GM21526 (cell line): ENCODE results near the gene SH2D4B.
"Not testable (repeated sequence)": the region's sequence is repeated elsewhere in the genome, so short reads cannot be mapped to it uniquely, and the experiment has no call there.

Experiments
- ATAC-seq: cut with Tn5 transposase; IDR thresholded peaks from one replicate; pipeline ENCODE4 v1.9.1; 2021; ENCODE audit warnings: moderate library complexity; ENCODE audit not compliant: unreplicated experiment, low FRiP score

The SH2D4B gene

DNA sequence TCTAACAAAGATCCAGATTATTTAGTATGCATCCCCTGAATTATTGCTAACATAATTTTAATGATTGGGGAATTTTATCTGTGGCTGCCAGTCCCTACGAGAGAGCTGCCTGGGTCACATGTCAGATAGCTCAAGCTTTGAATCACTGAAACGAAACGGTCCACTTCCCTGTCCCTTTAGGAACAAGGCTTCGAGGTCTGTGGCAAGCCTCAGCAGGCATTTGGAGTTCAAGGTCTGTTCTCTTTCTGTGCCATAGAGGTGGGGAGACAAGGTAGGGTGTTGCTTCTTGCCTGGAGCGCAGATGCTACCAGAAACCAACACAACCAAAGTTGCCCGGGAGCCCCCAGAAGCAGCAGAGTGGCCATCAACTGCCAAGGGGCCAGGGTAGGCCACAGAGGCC lies 13.9 kb upstream of the SH2D4B start:
- ATAC-seq, result no peak

DNA sequence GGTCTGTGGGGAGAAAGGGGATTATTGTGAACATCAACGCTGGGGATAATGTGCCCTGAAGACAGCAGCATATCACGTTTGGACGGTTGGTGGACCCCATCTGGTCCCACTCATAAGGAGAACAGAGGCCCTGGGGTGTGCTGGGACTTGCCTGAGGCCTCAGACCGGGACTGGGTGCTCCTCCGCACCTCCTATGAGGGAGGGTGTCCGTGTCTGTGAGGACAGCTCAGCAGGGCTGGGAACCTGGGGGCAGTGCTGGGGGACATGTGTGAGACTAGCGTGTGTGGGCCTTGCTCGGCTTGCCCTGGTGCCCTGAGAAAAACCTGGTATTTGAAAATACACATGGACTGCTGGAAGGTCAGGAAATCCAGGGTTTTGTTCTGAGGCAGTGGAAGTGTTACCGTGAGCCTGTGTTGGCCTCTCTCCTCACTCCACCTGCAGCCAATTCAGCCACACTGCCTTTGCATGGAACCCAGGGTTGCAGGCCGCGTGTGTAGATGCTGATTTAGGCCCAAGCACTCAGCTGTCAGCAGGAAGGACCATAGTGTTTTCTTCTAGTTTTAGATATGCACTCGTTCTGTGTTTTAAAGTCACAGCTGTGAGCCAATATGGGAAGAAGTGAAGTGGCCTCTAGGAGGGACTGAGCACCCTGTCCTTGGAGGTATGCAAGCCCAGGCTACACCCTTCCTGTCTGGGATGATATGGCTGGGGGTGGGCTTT lies 13.4 kb upstream of the SH2D4B start:
- no peak for ATAC-seq

DNA sequence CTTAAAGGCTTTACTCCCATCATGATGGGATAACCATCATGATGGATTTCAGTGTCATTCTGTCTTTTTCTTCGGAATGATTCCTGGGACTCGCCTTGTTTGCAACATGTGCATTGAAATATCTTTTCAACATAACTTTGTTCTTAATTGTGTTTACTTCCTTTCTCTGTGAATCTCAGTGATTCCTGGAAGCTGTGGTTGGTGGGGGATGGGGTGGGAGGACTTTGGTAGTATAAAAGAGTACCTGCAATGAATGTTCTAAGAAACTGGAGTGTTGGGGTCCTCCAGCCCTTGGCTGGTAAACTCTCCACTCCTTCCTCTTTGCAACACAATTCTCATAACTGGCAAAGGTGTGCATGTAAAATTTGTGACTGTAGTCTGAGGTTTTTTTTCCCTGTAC lies 11.5 kb upstream of the SH2D4B start:
- no peak for ATAC-seq

DNA sequence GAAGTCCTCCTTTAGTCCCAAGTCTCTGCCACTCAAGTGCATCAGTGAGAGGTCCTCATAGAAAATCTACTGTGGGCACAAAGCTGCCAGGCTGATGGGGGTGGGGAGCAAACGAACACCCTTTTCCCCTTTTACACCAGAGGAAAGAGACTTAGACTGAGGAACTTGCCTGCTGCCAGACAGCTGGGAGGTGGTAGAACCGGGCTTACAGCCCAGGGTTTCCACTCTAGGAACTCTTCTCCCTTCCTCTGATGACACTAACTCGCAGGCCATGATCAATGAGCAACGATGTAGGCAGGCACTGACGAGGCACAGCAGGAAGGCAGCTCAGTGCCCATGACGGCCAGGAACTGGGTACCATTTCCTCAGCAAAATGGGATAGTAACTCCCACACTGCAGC lies 11.0 kb upstream of the SH2D4B start:
- ATAC-seq, result no peak

DNA sequence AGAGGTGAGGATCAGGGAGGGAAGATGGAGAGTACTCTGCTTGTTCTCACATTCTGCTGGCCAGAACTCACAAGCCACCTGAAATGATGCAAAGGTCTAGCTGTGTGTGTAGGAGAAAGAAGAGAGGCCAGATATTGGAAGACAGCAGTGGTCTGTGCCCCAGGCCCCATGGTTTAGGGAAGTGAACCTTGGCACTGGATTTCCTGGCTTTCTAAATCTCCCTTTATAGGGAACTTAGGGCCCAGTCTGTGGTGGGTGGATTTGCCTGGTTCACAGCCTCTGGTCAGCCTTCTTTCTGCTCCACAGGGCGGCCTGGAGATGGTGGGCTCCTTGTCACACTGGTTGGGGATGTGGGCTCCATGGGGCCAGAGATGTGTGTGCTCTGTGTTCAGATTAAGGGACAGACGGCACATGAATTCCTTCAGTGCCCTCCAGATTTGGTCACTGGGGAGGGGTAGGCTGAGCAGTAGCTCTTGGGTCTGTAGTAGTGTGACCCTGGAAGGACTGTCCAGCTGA lies 9.5 kb upstream of the SH2D4B start:
- ATAC-seq, result no peak

DNA sequence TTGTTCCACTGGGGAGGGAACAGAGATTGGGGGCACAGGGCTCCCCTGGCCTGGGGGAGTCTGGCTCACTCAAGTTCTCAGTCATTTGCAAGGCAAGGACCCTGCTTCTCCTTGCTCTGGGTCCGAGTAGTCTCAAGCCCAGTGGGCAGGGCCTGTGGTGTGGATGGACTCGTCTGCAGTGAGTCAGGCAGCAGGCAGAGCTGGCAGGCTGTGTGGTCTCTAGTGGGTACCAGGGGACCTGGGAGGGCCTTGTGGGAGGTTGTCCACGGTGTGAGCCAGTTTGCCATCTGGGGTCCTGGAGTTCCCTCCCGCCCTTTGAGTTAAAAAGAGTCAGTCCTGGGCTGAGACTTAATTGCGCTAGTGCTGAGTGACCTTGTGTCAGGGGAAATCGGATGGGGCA lies 8.8 kb upstream of the SH2D4B start:
- ATAC-seq, result no peak

DNA sequence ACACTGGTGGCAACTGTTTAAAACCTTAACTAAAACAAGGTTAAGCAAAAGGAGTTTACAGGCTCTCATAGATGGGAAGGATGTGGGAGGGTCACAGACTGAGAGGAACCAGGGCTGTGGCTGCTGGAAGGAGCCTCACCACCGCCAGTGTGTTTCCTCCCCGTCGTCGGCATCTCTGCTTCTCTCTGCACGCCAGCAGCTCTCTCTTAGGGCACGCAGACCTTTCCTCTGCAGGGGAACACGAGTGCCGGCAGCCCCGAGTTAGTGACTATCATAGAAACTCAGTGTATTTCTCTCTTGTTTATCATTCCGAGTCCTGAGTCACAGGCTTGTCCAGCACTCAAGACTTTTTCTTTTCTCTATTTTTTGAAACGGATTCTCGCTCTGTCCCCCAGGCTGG lies 8.1 kb upstream of the SH2D4B start:
- no peak for ATAC-seq

DNA sequence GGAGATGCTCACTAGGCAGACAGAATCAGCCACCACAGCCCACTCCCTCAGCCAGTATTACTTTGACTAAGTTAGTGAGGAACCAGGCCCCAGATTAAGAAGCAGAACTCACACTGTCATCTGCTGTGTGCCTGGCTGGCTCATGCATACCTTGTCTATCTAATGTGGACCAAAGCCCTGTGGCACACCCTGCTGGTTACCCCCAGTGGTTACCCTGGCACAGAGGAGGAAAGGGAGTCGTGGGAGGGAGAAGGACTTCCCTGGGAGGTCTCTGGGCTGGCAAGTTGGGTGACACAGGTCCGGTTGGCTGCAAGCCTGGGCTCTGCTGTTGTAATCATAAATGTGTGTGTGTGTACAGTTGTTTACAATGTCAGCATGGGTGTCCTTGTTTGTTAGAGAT lies 7.5 kb upstream of the SH2D4B start:
- peak; percentile 50 for ATAC-seq

DNA sequence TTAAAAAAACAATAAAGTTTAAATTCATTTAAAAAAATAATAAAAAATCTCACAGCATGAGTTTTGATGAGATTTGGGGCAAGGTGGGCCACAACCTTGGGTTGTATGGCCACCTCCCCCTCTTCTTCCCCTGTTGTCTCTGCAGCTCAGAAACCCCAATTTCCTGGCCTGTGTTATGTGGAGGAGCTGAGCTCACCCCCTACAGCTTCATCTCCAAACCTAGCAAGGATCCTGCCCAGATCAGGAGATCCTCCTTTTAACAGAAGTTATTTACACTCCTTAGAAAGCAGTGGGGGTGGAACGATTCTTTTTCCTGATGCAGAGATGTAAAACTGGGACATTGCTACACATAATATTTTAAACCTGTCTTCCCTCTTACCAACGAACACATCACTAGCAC lies 6.9 kb upstream of the SH2D4B start:
- no peak for ATAC-seq

DNA sequence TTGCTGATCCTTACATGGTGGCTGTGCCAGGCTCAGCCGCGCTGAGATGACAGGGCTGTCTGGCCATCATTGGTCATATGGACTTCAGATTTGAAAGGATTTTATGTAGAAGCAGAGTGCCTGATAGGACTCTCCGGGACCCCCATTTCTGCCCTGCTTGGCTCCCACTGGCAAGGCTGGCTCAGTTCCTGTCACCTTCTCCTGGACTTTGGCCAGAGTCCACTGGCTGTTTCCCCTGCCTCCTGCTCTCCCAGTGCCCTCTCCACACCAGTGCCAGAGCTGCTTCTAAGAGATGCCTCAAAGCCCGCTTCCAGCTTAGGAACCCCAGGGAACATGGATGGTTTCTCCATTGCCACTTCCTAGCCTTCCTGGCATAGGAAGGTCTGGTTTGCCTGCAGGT lies 5.1 kb upstream of the SH2D4B start:
- no peak for ATAC-seq

DNA sequence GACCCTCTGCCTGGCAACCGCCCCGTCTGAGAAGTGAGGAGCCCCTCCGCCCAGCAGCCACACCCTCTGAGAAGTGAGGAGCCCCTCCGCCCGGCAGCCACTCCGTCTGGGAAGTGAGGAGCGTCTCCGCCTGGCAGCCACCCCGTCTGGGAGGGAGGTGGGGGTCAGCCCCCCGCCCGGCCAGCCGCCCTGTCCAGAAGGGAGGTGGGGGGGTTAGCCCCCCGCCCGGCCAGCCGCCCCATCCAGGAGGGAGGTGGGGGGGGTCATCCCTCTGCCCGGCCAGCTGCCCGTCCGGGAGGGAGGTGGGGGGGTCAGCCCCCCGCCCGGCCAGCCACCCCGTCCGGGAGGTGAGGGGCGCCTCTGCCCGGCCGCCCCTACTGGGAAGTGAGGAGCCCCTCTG lies 3.6 kb upstream of the SH2D4B start:
- not testable (repeated sequence) for ATAC-seq

DNA sequence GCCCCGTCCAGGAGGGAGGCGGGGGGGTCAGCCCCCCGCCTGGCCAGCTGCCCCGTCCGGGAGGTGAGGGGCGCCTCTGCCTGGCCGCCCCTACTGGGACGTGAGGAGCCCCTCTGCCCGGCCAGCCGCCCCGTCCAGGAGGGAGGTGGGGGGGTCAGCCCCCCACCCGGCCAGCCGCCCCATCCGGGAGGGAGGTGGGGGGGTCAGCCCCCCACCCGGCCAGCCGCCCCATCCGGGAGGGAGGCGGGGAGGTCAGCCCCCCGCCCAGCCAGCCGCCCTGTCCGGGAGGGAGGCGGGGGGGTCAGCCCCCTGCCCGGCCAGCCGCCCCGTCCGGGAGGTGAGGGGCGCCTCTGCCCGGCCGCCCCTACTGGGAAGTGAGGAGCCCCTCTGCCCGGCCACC lies 3.1 kb upstream of the SH2D4B start:
- not testable (repeated sequence) for ATAC-seq

DNA sequence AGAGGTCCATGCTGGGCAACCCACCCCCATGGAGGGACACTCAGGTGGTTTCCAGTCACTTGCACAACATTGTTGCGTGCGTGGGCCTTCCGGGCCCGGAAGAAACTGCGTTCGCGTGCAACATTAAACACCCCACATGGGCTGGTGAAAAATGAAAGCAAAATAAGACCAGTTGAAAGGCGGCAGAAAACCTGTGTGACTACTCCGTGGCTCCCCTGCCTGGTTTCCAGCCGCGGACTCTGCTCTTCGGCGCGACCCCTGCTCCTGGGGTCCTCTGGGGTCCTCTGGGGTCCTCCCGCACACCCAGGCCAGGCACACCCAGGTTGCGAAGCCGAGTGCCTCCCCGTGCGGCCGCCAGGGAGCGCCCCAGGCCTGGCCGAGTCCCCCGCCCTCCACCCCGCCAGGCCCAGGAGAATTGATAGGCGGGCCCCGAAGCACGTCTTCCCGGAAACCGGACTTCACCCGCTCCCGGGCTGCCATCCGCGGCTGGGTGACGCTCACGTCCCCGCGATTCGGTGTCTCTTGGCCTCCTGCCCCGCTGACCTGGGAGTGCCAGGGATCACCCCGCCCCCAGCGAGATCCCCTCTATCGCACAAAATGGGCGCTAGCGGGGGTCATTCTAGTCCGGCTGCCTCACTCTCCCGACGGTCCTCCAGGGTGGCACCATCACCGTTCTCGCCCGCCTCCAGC lies 1.9 kb upstream of the SH2D4B start:
- peak; percentile 86 for ATAC-seq

DNA sequence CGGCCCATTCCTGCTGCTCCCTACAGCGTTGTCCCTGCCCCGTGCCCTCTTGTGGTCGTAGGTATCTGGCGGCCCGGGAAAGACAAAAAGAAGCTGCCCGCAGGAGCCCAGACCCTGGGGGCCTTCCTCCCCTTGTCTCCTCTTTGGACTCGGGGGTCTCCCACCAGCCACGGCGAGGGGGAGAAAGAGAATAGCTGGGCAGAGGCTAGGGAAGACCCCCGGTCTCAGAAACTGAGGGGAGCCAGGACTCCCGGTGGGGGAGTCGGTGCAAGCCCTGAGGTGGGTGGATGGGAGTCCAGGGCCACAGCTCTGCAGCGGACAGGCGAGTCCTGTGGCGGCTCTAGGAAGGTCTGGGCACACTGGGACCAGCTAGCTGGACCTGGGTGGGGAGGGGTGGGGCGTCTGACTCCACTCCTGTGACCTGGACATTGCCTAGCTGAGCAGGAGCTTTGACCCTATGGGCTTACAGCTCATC lies 1.3 kb upstream of the SH2D4B start:
- ATAC-seq, result no peak

DNA sequence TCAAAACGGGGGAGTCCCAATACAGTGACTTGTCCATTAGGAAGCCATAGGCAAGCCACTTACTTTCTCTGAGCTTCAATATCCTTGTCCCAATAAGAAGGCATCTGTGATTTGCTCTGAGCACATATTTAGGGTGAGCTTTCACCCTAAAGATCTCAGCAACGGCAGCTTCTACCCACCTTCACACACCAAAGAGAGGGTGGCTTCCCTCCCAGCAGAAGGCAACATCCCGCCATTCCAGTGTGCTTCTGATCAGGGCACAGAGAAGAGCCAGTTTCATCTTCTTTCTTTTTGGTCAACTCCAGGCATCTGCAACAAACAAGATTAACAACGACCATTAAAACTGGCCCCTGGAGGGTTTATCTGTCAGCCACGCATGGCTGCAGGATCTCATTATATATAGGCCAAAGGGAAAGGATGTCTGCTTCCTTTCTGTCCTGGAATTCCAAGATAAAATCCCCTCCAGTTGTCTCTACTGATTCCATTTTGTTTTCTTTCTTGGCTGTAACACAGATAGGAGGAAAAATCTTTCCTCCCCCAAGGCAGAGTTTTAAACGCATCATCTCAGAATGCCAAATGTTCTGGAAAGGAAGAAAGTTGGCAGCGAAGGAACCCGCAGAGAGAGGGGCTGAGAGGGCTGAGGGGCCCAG lies 491 bp upstream of the SH2D4B start:
- no peak for ATAC-seq

DNA sequence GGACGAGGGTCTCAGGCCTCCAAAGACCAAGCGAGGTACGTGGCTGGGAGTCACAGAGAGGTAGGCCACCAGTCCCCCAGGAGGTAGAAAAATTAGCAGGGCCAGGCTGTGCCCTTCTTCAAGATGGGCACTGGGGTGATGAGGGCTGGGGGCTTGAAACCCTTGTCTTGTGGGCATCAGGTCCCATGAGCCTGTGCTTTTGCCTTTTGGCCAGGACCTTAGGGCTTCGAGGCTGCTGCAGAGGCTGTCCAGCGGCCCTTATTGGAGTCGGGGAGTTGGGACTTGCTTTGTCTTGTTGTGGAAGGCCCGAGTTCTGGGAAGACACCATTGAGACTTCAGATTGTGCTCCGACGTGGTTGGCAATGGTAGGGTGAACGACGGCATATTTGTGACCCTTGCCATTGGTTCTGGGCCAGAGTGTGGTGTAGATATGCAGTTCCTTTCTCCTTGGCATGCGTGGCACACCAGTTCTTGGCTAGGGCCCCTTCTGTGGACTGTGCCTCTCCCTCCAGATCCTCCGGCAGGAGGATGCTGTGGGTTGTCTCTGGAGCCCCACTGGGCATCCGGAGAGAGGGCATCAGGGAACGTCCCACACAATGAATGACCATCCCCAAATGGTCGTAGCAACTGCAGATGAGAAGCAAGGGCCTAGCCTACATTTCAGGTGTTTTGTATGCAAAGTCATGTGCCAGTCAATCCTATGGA lies 931 bp downstream of the SH2D4B start:
- no peak for ATAC-seq

DNA sequence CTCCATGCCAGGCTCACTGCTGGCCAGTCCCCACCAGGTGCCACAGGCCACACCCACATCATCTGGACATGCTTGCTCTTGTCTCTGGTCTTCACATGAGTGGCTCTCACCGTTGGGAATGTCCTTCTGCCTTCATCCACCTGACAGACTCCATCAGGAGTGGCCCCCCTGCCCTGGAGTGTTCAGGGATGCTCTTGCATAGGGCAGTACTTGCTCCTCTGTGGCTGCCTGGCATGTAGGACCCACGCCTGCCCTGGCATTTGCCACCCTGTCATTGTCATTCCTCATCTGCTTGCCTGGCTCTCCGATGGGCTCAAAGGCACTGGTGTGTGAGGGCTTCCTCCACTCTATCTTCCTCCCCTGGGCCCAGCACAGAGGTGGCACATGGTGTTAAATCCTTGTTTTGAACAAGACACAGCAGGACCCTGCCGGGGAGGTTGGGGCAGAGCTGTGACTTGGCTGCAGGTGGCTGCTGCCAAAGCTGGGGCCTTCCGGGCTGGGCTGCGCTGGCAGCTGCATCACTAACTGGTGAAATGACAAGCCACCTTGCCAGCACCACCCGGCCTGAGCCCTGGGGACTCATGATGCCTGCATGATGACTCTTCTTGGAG lies 1.8 kb downstream of the SH2D4B start:
- no peak for ATAC-seq

DNA sequence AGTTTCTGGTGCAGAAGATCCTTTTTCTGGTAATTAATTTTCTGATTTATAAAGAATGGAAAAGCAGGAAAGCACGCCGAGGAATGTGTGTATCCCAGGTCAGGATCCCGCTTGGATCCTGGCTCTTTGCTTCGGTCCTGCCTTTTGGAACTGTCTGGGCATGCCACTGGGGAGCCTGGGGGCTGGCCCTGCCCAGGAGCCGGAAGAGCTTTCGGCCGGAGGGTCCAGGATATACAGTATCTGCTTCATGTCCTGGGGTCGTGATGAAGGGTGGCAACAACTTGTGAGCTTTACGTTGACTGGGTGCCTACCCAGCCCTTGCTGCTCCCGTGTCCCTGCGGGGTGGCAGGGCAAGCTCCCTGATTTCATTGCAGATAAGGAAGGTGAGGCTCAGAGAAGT lies 2.4 kb downstream of the SH2D4B start:
- ATAC-seq, result no peak

DNA sequence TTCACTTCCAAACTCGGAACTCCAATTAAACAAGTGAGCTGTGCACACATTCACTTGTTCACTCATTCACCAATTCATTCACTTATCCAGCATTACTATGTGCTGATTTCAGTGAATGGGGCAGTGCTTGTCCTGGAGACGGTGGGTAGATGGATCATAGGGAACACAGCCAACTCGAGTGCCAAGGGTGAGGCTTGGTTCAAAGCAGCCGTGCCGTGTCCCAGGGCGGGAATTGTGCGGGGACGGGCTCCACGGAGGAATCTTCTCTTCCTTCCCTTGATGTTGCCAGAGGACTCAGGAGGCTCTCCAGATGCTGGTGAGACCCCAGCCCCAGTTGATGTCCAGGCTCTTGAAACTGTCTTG lies 2.9 kb downstream of the SH2D4B start:
- no peak for ATAC-seq

DNA sequence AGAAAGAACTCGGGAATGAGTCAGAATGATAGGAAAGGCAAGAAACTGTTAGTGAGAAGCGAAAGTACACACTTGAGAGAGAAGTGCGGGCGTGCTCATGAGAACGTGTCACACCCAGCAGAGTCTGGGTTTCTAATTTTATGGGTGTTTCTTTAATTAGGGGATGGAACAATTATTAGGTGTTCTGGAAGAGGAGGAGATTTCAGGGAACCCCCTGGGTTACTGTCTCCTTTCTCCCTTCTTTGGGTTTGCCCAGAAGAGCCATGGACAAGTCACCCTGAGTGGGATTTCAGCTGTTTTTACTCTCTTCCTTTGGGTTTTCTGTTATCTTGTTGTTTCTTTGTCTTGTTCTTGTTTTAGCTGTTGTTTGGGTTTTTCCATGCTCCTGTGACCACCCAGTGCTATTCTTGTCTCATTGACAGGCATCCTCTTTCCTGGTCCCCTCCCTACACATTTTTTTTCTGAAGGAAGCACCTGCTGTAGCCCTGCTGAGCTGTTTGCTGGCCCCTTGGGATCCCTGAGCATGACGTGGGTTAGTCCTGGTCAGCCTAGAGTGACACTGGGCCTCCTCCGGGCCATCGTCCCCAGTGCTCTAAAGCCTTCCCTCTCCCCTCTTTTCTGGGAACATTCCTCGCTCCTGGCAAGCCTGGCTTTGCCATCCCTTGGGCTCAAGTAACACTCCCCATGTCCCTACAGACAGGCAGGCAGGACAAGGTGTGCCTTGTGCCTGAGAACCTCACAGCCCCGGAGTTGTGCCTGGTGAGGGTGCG lies 3.5 kb downstream of the SH2D4B start:
- peak; percentile 61 for ATAC-seq
